Measurements from ENCODE around the gene PSKH1. TPM values are rescaled to one million over a fixed set of nuclear protein-coding genes. Genes with fewer than 3 reads are reported as not detected.

PSKH1 gene
- total RNA-seq, 1 experiment from 2014 or later: 24.2 TPM

DNA sequence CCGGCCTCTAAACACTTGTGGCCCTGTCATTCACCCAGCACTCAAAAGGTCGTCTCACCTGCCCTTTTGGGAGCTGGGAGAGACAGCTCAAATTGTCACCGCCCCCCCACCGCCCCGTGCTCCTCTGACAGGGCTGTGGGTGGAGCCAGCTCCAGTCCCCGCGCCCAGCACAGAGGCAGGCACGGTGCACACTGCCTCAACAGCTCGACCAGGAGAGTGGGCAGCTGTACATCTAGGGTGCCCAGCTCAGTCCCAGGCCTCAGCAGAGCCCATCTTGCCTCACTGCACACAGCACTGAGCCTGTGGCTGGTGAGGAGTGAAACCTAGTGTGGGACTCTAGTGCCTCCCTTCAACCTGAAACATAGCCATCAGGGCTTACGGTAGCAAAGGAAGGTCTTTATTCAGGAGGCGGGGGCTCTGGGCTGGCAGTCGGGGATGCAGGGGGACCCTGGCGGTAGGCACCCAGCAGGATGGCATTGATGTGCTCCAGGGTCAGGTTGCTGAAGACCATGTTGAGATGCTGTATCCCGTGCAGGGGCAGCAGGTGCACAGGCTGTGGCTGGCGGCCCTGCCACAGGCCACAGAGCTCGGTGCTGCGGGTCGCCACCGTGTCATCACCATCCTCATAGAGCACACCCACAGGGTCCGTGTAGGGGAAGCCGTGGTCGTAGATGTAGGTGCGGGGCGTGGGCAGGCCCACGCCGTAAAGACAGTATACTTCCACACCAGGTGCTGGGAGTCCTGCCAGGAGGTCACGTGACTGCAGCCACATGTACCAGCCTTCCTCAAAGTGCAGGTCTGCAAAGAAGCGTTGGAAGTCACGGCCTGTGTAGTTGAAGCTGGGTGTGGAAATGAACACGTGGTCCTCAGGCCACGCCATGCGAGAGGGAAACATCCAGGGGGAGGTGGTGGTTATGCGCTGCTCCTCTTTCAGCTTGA lies 46.7 kb downstream of the PSKH1 start:
- ChIA-PET POLR2A (ENCODE audit: low non-redundant PET) (interaction anchor here (0.6 kb wide), 1 partner anchor 101 kb away, joined by 3 read pairs; no protein-coding TSS in a partner anchor), CTCF (interaction anchor here (0.6 kb wide), 1 partner anchor 232 kb away, joined by 9 read pairs; no protein-coding TSS in a partner anchor)
- TF ChIP-seq, protein P1, sequence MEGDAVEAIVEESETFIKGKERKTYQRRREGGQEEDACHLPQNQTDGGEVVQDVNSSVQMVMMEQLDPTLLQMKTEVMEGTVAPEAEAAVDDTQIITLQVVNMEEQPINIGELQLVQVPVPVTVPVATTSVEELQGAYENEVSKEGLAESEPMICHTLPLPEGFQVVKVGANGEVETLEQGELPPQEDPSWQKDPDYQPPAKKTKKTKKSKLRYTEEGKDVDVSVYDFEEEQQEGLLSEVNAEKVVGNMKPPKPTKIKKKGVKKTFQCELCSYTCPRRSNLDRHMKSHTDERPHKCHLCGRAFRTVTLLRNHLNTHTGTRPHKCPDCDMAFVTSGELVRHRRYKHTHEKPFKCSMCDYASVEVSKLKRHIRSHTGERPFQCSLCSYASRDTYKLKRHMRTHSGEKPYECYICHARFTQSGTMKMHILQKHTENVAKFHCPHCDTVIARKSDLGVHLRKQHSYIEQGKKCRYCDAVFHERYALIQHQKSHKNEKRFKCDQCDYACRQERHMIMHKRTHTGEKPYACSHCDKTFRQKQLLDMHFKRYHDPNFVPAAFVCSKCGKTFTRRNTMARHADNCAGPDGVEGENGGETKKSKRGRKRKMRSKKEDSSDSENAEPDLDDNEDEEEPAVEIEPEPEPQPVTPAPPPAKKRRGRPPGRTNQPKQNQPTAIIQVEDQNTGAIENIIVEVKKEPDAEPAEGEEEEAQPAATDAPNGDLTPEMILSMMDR (conservative IDR thresholded peaks at IDR 0.05; ENCODE audit: low read depth, low read length): no peak
- no peak for TF ChIP-seq EZH2 (IDR thresholded peaks at IDR 0.05; ENCODE audit: borderline replicate concordance, low read depth, low read length, poor library complexity, severe bottlenecking)
- Histone ChIP-seq H3K27me3 (replicated peaks; ENCODE audit: insufficient read depth, low read depth, low read length, poor library complexity) (no peaks in the 10 kb centered on the region), H3K9me3 (ENCODE audit: low read depth, low read length, poor library complexity, severe bottlenecking) (no peaks in the 10 kb centered on the region), H3K36me3 (ENCODE audit: insufficient read depth, low read length, poor library complexity, severe bottlenecking) (peaks cover 6% of the 10 kb centered on the region), H3K4me1 (ENCODE audit: insufficient read depth, low read length, poor library complexity, severe bottlenecking) (peaks cover 7% of the 10 kb centered on the region), H3K27ac (ENCODE audit: low read depth, low read length, poor library complexity, severe bottlenecking) (no peak overlapping the region), H3K4me3 (ENCODE audit: low read depth, low read length, poor library complexity, severe bottlenecking) (no peak overlapping the region)
- intact Hi-C loops (cut with micrococcal nuclease; ENCODE audit: unreplicated experiment): no loop called here
- no peak for DNase-seq (ENCODE audit: low spot score)
- no TSS peak for BruUV-seq (replicated peaks)

DNA sequence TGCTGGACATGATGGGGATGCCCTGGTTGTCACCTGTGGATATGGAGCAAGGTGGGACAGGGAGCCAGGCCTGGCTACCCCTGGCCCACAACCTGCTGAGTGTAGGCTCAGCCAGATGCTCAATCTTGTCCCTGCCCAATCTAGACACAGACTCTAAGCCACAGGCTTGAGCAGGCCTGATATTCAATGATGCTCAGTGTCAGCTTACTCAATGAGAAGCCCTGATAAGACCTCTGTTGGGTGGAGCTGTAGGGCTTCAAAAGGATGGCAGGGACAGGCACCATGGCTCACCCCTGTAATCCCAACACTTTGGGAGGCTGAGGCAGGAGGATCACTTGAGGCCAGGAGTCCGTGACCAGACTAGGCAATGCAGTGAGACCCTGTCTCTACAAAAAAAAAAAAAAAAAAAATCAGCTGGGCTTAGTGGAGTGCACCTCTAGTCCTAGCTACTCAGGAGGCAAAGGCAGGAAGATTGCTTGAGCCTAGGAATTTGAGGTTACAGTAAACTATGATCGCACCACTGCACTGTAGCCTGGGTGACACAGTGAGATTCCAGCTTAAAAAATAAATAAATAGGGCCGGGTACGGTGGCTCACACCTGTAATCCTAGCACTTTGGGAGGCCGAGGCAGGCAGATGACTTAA lies 47.5 kb downstream of the PSKH1 start:
- no peak overlapping the region for H3K4me3 ChIP-seq (ENCODE audit: low read depth, low read length, poor library complexity, severe bottlenecking)
- no TSS peak for BruUV-seq (replicated peaks)
- intact Hi-C loops (cut with micrococcal nuclease; ENCODE audit: unreplicated experiment): no loop called here
- H3K4me1 ChIP-seq (ENCODE audit: insufficient read depth, low read length, poor library complexity, severe bottlenecking): peaks cover 7% of the 10 kb centered on the region
- DNase-seq (ENCODE audit: low spot score): no peak
- TF ChIP-seq EZH2 (IDR thresholded peaks at IDR 0.05; ENCODE audit: borderline replicate concordance, low read depth, low read length, poor library complexity, severe bottlenecking): no peak
- TF ChIP-seq, protein P1 (conservative IDR thresholded peaks at IDR 0.05; ENCODE audit: low read depth, low read length): no peak
- CTCF ChIA-PET: interaction anchor here (0.6 kb wide), 2 partner anchors 49 to 233 kb away, joined by 3 to 9 read pairs; no protein-coding TSS in a partner anchor
- no peaks in the 10 kb centered on the region for H3K9me3 ChIP-seq (ENCODE audit: low read depth, low read length, poor library complexity, severe bottlenecking)
- H3K36me3 ChIP-seq (ENCODE audit: insufficient read depth, low read length, poor library complexity, severe bottlenecking): peaks cover 9% of the 10 kb centered on the region
- POLR2A ChIA-PET (ENCODE audit: low non-redundant PET): no interaction called here
- no peak overlapping the region for H3K27ac ChIP-seq (ENCODE audit: low read depth, low read length, poor library complexity, severe bottlenecking)
- no peaks in the 10 kb centered on the region for H3K27me3 ChIP-seq (replicated peaks; ENCODE audit: insufficient read depth, low read depth, low read length, poor library complexity)

GRCh38 chr16:67941469-67942199 lies 48.6 kb downstream of the PSKH1 start:
- Histone ChIP-seq H3K27me3 (replicated peaks; ENCODE audit: insufficient read depth, low read depth, low read length, poor library complexity) (no peaks in the 10 kb centered on the region), H3K27ac (ENCODE audit: low read depth, low read length, poor library complexity, severe bottlenecking) (no peak overlapping the region), H3K4me3 (ENCODE audit: low read depth, low read length, poor library complexity, severe bottlenecking) (no peak overlapping the region), H3K4me1 (ENCODE audit: insufficient read depth, low read length, poor library complexity, severe bottlenecking) (peaks cover 7% of the 10 kb centered on the region), H3K36me3 (ENCODE audit: insufficient read depth, low read length, poor library complexity, severe bottlenecking) (peaks cover 17% of the 10 kb centered on the region), H3K9me3 (ENCODE audit: low read depth, low read length, poor library complexity, severe bottlenecking) (no peaks in the 10 kb centered on the region)
- no TSS peak for BruUV-seq (replicated peaks)
- ChIA-PET POLR2A (ENCODE audit: low non-redundant PET) (no interaction called here), CTCF (interaction anchor here (0.5 to 1.0 kb wide), 3 partner anchors 106 to 172 kb away, joined by 3 to 12 read pairs (median 3); no protein-coding TSS in a partner anchor)
- intact Hi-C loops (cut with micrococcal nuclease; ENCODE audit: unreplicated experiment): no loop called here
- no peak for DNase-seq (ENCODE audit: low spot score)
- no peak for TF ChIP-seq EZH2 (IDR thresholded peaks at IDR 0.05; ENCODE audit: borderline replicate concordance, low read depth, low read length, poor library complexity, severe bottlenecking)

Data from A673 (cell line).